Caco-2 (cell line): Measurements from ENCODE around the gene CTTNBP2. TPM values are rescaled to one million over a fixed set of nuclear protein-coding genes. Genes with fewer than 3 reads are reported as not detected.

Source experiments
- Bru-seq: library from RNA; stranded (reverse); fragments of 400-500 nt; gene quantifications from one replicate; lab custom pipeline; 2021; lab: Mats Ljungman, UMichigan
- BruChase-seq, 2 experiments: library from RNA; stranded (reverse); fragments of 400-500 nt; gene quantifications; one replicate each; lab custom pipeline; 2021; lab: Mats Ljungman, UMichigan
- BruUV-seq: library from RNA; stranded (reverse); fragments of 400-500 nt; replicated peaks from 2 replicates; lab custom pipeline; 2021; lab: Mats Ljungman, UMichigan
- CTCF ChIA-PET: fragments of 300-600 bp; sonication (Branson Sonifier 250); formaldehyde crosslinking; loops from one replicate; lab custom pipeline; 2022; ENCODE audit warnings: antibody characterized with exemption; lab: Charles Lee
- POLR2A ChIA-PET: fragments of 300-600 bp; sonication (Branson Sonifier 250); formaldehyde crosslinking; loops from one replicate; lab custom pipeline; 2022; ENCODE audit warnings: antibody characterized with exemption; lab: Charles Lee
- DNase-seq, 2 experiments: peaks; one replicate each; pipeline versions ENCODE4 v3.0.0 to v3.0.0-alpha.2; 2020 to 2022
- H3K27me3 ChIP-seq: replicated peaks from 2 replicates; pipeline ENCODE4 v1.6.0; 2011; ENCODE audit warnings: low read length; ENCODE audit not compliant: control insufficient read depth, insufficient read depth
- H3K36me3 ChIP-seq: 2 replicates; pipeline ENCODE4 v1.5.1; 2011; ENCODE audit warnings: low read length; ENCODE audit not compliant: control insufficient read depth, insufficient read depth
- H3K4me1 ChIP-seq: fragments of 250-450 bp; sonication (Bioruptor Pico); 2 replicates; pipeline ENCODE4 v1.5.1; 2020; ENCODE audit warnings: mild to moderate bottlenecking
- H3K4me3 ChIP-seq: 2 replicates; pipeline ENCODE4 v1.5.1; 2011; ENCODE audit warnings: low read depth, mild to moderate bottlenecking, control low read depth, low read length
- H3K9me3 ChIP-seq: fragments of 250-450 bp; sonication (Bioruptor Pico); 2 replicates; pipeline ENCODE4 v1.5.1; 2020; ENCODE audit warnings: mild to moderate bottlenecking, moderate library complexity
- H3K27ac Mint-ChIP-seq: one replicate; pipeline ENCODE4 v1.8.0; 2022; ENCODE audit warnings: mixed read lengths; ENCODE audit not compliant: unreplicated experiment
- H3K27me3 Mint-ChIP-seq: one replicate; pipeline ENCODE4 v1.8.0; 2022; ENCODE audit warnings: mixed read lengths; ENCODE audit not compliant: insufficient read depth, unreplicated experiment
- H3K36me3 Mint-ChIP-seq: one replicate; pipeline ENCODE4 v1.8.0; 2022; ENCODE audit warnings: mild to moderate bottlenecking, mixed read lengths; ENCODE audit not compliant: insufficient read depth, unreplicated experiment
- H3K4me1 Mint-ChIP-seq: one replicate; pipeline ENCODE4 v1.8.0; 2022; ENCODE audit warnings: low read depth, mixed read lengths; ENCODE audit not compliant: unreplicated experiment
- H3K4me3 Mint-ChIP-seq: one replicate; pipeline ENCODE4 v1.8.0; 2022; ENCODE audit warnings: mild to moderate bottlenecking, moderate library complexity, mixed read lengths; ENCODE audit not compliant: unreplicated experiment
- H3K9me3 Mint-ChIP-seq: one replicate; pipeline ENCODE4 v1.8.0; 2022; ENCODE audit warnings: mixed read lengths; ENCODE audit not compliant: unreplicated experiment
- CTCF ChIP-seq, 2 experiments: fragments of 200-600 bp in 1 of 2; IDR thresholded peaks; 1 replicate in 1 of 2; 2 replicates in 1 of 2; pipeline versions ENCODE4 v1.5.1 to v1.8.0; 2011 to 2022; ENCODE audit warnings: antibody characterized with exemption in 1 of 2, control low read depth in 1 of 2, inconsistent platforms in 1 of 2, low read depth in 1 of 2, low read length in 1 of 2, mild to moderate bottlenecking in 1 of 2, moderate library complexity in 1 of 2; ENCODE audit not compliant: insufficient read depth in 1 of 2, severe bottlenecking in 1 of 2, unreplicated experiment in 1 of 2
- intact Hi-C: fragments of 100-400 bp; cut with micrococcal nuclease; formaldehyde crosslinking; loops from one replicate; pipeline ENCODE4 v1.10.0; 2022; ENCODE audit not compliant: unreplicated experiment
- long read RNA-seq: library from polyadenylated mRNA; stranded (forward); transcript quantifications from one replicate; pipeline ENCODE4 v2.0.0, GENCODE V29; 2022
- total RNA-seq: library from RNA; stranded (reverse); gene quantifications from 2 replicates; pipeline ENCODE4 v1.2.3, GENCODE V29; 2022

Gene CTTNBP2
- total RNA-seq (3.2 and 3.3 TPM in 2 replicates), Bru-seq, nascent RNA (percentile 50 among the genes with signal in this experiment), BruChase-seq, experiment 1, labeled RNA remaining after a 2-hour chase (percentile 42 among the genes with signal in this experiment), BruChase-seq, experiment 2, labeled RNA remaining after a 6-hour chase (percentile 37 among the genes with signal in this experiment)
- long read RNA-seq, partial matches to known transcripts = 2 of 3 reads
- long read RNA-seq, other reads (novel, unspliced or antisense) = 1 of 3 reads

GRCh38 chr7:117873310-117874190 lies at the start of gene CTTNBP2:
Gene CTTNBP2 (minus strand): TSS chr7:117873441. CDS start chr7:117873415, 26 bp downstream.
- DNase-seq = peak; percentile 43 to 60
- Mint-ChIP-seq H3K27ac (peak within 1 kb of the TSS; percentile 51), H3K27me3 (peaks cover 23% of the 10 kb centered on the region)

GRCh38 chr7:117916309-117916708 lies 43.1 kb upstream of the CTTNBP2 start:
- Mint-ChIP-seq H3K4me1 (no peaks in the 10 kb centered on the region), H3K4me3 (no peak overlapping the region), H3K9me3 (peaks cover 9% of the 10 kb centered on the region), H3K27ac (no peak overlapping the region), H3K27me3 (peaks cover 6% of the 10 kb centered on the region), H3K36me3 (no peaks in the 10 kb centered on the region)
- H3K27me3 ChIP-seq = no peaks in the 10 kb centered on the region
- ChIA-PET CTCF (no interaction called here), POLR2A (no interaction called here)
- intact Hi-C loops = no loop called here
- H3K4me3 ChIP-seq = no peak overlapping the region
- H3K9me3 ChIP-seq = no peaks in the 10 kb centered on the region
- H3K36me3 ChIP-seq = no peaks in the 10 kb centered on the region
- BruUV-seq = no TSS peak
- no peak for DNase-seq
- no peak for TF ChIP-seq CTCF (IDR thresholded peaks at IDR 0.05; ENCODE audit: insufficient read depth in 1 of 2, low read depth in 1 of 2, low read length in 1 of 2, severe bottlenecking in 1 of 2, unreplicated experiment in 1 of 2)
- H3K4me1 ChIP-seq = no peaks in the 10 kb centered on the region

More at GRCh38 chr7:117873310-117874190, at the start of gene CTTNBP2:
- no TSS peak for BruUV-seq
- Mint-ChIP-seq H3K9me3 (no peaks in the 10 kb centered on the region), H3K4me3 (peak within 1 kb of the TSS; percentile 91), H3K36me3 (no peaks in the 10 kb centered on the region), H3K4me1 (peaks cover 13% of the 10 kb centered on the region)
- intact Hi-C loops = loop anchor here (2.0 to 5.0 kb wide), 3 partner anchors 36 to 231 kb away; no protein-coding TSS in a partner anchor
- H3K9me3 ChIP-seq = no peaks in the 10 kb centered on the region
- POLR2A ChIA-PET = no interaction called here
- peak within 1 kb of the TSS; percentile 62 for H3K4me3 ChIP-seq
- no peaks in the 10 kb centered on the region for H3K36me3 ChIP-seq
- TF ChIP-seq CTCF (IDR thresholded peaks at IDR 0.05; ENCODE audit: insufficient read depth in 1 of 2, low read depth in 1 of 2, low read length in 1 of 2, severe bottlenecking in 1 of 2, unreplicated experiment in 1 of 2) = no peak
- H3K27me3 ChIP-seq = no peaks in the 10 kb centered on the region
- H3K4me1 ChIP-seq = 0 out of 2 replicates have a peak, but pooled peaks cover 7% of the 10 kb centered on the region
- CTCF ChIA-PET = no interaction called here

GRCh38 chr7:117912421-117912820 lies 39.2 kb upstream of the CTTNBP2 start:
- no peak for TF ChIP-seq CTCF (IDR thresholded peaks at IDR 0.05; ENCODE audit: insufficient read depth in 1 of 2, low read depth in 1 of 2, low read length in 1 of 2, severe bottlenecking in 1 of 2, unreplicated experiment in 1 of 2)
- H3K36me3 ChIP-seq = no peaks in the 10 kb centered on the region
- Mint-ChIP-seq H3K4me1 (no peaks in the 10 kb centered on the region), H3K27ac (no peak overlapping the region), H3K4me3 (no peak overlapping the region), H3K9me3 (peaks cover 8% of the 10 kb centered on the region), H3K27me3 (peaks cover 6% of the 10 kb centered on the region), H3K36me3 (no peaks in the 10 kb centered on the region)
- ChIA-PET CTCF (no interaction called here), POLR2A (no interaction called here)
- no TSS peak for BruUV-seq
- H3K4me1 ChIP-seq = no peaks in the 10 kb centered on the region
- H3K27me3 ChIP-seq = no peaks in the 10 kb centered on the region
- no peaks in the 10 kb centered on the region for H3K9me3 ChIP-seq
- intact Hi-C loops = no loop called here
- no peak for DNase-seq
- H3K4me3 ChIP-seq = no peak overlapping the region
